NCI-H187 (cell line): ENCODE measurements around the gene C17orf58.

ENCODE experiments used
- DNase-seq, 2 experiments: peaks; one replicate each; lab custom pipeline; 2025; lab: John Stamatoyannopoulos, UW

Gene C17orf58

DNA sequence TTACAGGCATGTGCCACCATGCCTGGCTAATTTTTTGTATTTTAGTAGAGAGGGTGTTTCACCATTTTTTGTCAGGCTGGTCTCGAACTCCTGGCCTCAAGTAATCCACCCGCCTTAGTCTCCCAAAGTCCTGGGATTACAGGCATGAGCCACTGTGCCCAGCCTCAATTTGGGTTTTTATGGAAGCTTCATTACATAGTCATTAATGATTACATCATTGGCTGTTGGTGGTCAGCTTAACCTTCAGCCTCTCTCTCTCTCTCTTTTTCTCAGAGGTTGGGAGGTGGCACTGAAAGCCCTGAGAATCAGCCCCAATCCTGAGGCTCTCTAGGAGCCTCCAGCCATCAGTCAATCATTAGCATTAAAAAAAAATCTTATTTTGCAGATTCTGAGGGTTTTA lies 45.3 kb downstream of the C17orf58 start:
- no peak for DNase-seq

DNA sequence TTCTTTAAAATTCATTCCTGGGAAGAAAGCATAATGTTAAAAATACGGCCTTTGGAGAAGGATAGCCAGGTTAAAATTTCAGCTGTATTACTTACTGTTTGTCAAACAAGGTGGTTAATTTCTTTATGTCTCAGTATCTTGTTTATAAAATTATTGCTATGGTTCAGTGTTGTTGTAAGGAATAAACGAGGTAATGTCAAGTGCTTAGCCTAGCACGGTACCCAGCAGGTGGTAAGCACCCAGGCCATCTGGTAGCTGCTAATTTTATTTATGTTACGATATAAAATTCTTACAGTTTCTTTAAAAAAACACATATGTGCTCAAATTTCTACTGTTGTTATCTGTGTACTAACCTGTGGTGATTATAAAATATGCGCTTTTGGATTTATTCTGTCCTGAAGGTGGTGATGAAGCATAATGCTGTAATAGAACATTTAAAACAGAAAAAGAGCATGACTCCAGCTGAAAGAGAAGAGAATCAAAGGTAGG lies 48.9 kb downstream of the C17orf58 start:
- no peak for DNase-seq

DNA sequence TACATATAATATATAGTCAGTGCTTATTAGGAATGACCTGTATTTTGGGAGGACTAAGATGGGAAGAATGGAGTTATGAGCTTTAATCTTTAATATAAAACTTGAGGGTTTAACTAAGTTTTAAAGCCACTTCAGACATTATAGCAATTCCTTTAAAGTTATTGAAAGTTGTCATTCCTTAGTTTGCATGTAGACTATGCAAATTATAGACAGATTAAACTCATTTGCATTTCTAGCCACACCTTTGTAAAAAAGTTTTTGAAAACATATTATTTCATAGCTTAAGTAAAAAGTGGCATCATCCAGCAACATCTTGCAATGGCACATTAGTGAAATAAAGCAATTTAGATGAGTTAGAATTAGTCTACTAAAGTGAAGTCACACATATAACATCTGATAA lies 49.8 kb downstream of the C17orf58 start:
- no peak for DNase-seq

DNA sequence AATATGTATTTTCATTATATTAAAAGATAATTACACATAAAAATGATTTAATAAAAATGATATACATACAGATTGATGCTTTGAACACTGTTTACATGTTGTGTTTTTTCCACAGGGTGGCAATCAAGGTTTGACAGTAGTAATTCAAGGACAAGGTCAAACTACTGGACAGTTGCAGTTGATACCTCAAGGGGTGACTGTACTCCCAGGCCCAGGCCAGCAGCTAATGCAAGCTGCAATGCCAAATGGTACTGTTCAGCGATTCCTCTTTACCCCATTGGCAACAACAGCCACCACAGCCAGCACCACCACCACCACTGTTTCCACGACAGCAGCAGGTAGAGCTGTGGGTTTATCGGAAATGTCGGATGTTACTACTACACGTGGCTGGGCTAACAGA lies 52.2 kb downstream of the C17orf58 start:
- no peak for DNase-seq

DNA sequence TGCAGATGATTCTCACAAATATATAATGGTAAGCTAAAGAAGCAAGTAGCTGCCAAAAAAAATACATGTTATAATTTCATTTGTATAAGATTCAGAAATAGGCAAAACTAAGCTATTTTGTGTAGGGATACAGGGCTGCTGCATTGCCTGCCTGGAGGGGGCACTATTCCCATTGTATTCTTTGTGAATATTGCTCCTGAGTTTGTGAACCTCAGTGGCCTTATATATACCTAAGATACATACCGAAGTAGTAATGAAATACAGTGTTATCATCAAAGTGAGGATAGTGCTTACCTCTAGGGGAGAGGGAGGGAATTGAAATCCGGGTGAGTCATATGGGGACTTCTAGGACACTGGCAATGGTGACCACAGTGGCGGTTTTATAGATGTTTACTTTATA lies 53.5 kb downstream of the C17orf58 start:
- no peak for DNase-seq
